ENCODE data around the gene KRTAP9-6.
"Not testable (repeated sequence)": the region's sequence is repeated elsewhere in the genome, so short reads cannot be mapped to it uniquely, and the experiment has no call there.

GRCh38 chr17:41275648-41276190 is 10.5 kb downstream of the KRTAP9-6 start, which contains the start of gene KRTAP9-7:
- TF ChIP-seq CTCF (IDR thresholded peaks at IDR 0.05); ZFX (IDR thresholded peaks at IDR 0.05; ENCODE audit: borderline replicate concordance): not testable (repeated sequence)

Data from 22Rv1 (cell line).